Testis (tissue), 3 donors: ENCODE measurements around the gene PLXDC2. TPM values are rescaled to one million over a fixed set of nuclear protein-coding genes. Genes with fewer than 3 reads are reported as not detected.

Source experiments
- DNase-seq: peaks from one replicate; pipeline ENCODE4 v3.0.0-alpha.2; 2019
- H3K27ac ChIP-seq, 2 donors: fragments of 200-600 bp; sonication (generic); one replicate each; pipeline ENCODE4 v1.5.1; 2019
- H3K27me3 ChIP-seq: fragments of 200-600 bp; sonication (generic); one replicate; pipeline ENCODE4 v1.5.1; 2019
- H3K36me3 ChIP-seq: fragments of 200-600 bp; sonication (generic); one replicate; pipeline ENCODE4 v1.5.1; 2017; ENCODE audit warnings: low read depth; ENCODE audit errors: missing control alignments
- H3K4me1 ChIP-seq: fragments of 200-600 bp; sonication (generic); one replicate; pipeline ENCODE4 v1.5.1; 2019
- H3K4me3 ChIP-seq, 2 donors: fragments of 200-600 bp; sonication (generic); one replicate each; pipeline ENCODE4 v1.5.1; 2017 to 2019
- H3K9me3 ChIP-seq: fragments of 200-600 bp; sonication (generic); one replicate; pipeline ENCODE4 v1.5.1; 2017
- CTCF ChIP-seq, 3 experiments: fragments of 450-650 bp in 2 of 3; fragments of 200-600 bp in 1 of 3; sonication (generic) in 1 of 3; IDR thresholded peaks; one replicate each; pipeline ENCODE4 v1.5.1; 2016 to 2019; ENCODE audit warnings: antibody characterized with exemption in 3 of 3, mild to moderate bottlenecking in 2 of 3, moderate library complexity in 1 of 3
- POLR2A ChIP-seq: fragments of 450-650 bp; IDR thresholded peaks from one replicate; pipeline ENCODE4 v1.6.1; 2017; ENCODE audit warnings: antibody characterized with exemption, mild to moderate bottlenecking, moderate library complexity
- WGBS, 2 donors: methylation state at CpG; one replicate each; pipeline ENCODE4 v1.1.5; 2018; 5-methylcytosine and 5-hydroxymethylcytosine counted together
- intact Hi-C: fragments of 100-400 bp; cut with DNase I; formaldehyde crosslinking; loops from one replicate; pipeline ENCODE4 v1.15.1; 2023; ENCODE audit warnings: low total_unique reads
- polyA plus RNA-seq: library from polyadenylated mRNA; stranded (reverse); fragments of 350-450 nt; fragmentation: Illumina TruSeq; extraction: RNeasy Lipid Tissue Mini Kit (QIAGEN cat#74804); gene quantifications from one replicate; pipeline ENCODE4 v1.2.3, GENCODE V29; 2014; ENCODE audit warnings: low read depth, low replicate concordance; ENCODE audit not compliant: insufficient read depth
- total RNA-seq, 2 donors: library from RNA; depleted of rRNA; stranded (reverse); fragments of >200 nt; gene quantifications; one replicate each; pipeline ENCODE4 v1.2.3, GENCODE V29; 2016

The PLXDC2 gene
- total and polyA plus RNA-seq, 3 donors from 2014 or later = 27.5 to 81.7 (median 53.6) TPM

GRCh38 chr10:19985745-19986144 lies 169.5 kb downstream of the PLXDC2 start:
- no peak overlapping the region for H3K27ac ChIP-seq
- no peaks in the 10 kb centered on the region for H3K4me1 ChIP-seq
- no peaks in the 10 kb centered on the region for H3K9me3 ChIP-seq
- intact Hi-C loops = no loop called here
- no peak for TF ChIP-seq CTCF (IDR thresholded peaks at IDR 0.05)
- no peaks in the 10 kb centered on the region for H3K27me3 ChIP-seq
- no peaks in the 10 kb centered on the region for H3K36me3 ChIP-seq
- 82 to 83% methylated on average over 3 of the region's 3 CpGs for WGBS, 2 donors
- no peak overlapping the region for H3K4me3 ChIP-seq
- DNase-seq = no peak

GRCh38 chr10:19986591-19986990 lies 170.4 kb downstream of the PLXDC2 start:
- Histone ChIP-seq H3K9me3 (no peaks in the 10 kb centered on the region), H3K4me3 (no peak overlapping the region), H3K27me3 (no peaks in the 10 kb centered on the region), H3K36me3 (no peaks in the 10 kb centered on the region), H3K4me1 (no peaks in the 10 kb centered on the region), H3K27ac (no peak overlapping the region)
- intact Hi-C loops = no loop called here
- no peak for TF ChIP-seq CTCF (IDR thresholded peaks at IDR 0.05)
- no peak for TF ChIP-seq POLR2A
- 41 to 64% methylated on average over 2 of the region's 2 CpGs for WGBS, 2 donors
- DNase-seq = no peak

- Histone ChIP-seq H3K9me3 (no peaks in the 10 kb centered on the region), H3K36me3 (no peaks in the 10 kb centered on the region), H3K4me1 (no peaks in the 10 kb centered on the region), H3K4me3 (no peak overlapping the region), H3K27me3 (no peaks in the 10 kb centered on the region), H3K27ac (no peak overlapping the region)
- WGBS, 2 donors = 0 to 31% methylated on average over 1 of the region's 1 CpG
- DNase-seq = no peak
- intact Hi-C loops = no loop called here
- TF ChIP-seq CTCF (IDR thresholded peaks at IDR 0.05) = no peak
- TF ChIP-seq POLR2A = no peak
Measured at GRCh38 chr10:19987931-19988330, 171.7 kb downstream of the PLXDC2 start.

- Histone ChIP-seq H3K4me3 (no peak overlapping the region), H3K27me3 (no peaks in the 10 kb centered on the region), H3K4me1 (no peaks in the 10 kb centered on the region), H3K9me3 (no peaks in the 10 kb centered on the region), H3K36me3 (no peaks in the 10 kb centered on the region), H3K27ac (no peak overlapping the region)
- intact Hi-C loops = no loop called here
- WGBS, 2 donors = 69 to 81% methylated on average over 3 of the region's 3 CpGs
- DNase-seq = no peak
- TF ChIP-seq CTCF (IDR thresholded peaks at IDR 0.05) (no peak), POLR2A (no peak)
Measured at GRCh38 chr10:19993714-19994315, 177.6 kb downstream of the PLXDC2 start.

GRCh38 chr10:19998482-19998881 lies 182.2 kb downstream of the PLXDC2 start:
- intact Hi-C loops = no loop called here
- H3K36me3 ChIP-seq = no peaks in the 10 kb centered on the region
- 59 to 66% methylated on average over 2 of the region's 2 CpGs for WGBS, 2 donors
- H3K27me3 ChIP-seq = no peaks in the 10 kb centered on the region
- H3K4me3 ChIP-seq = no peak overlapping the region
- no peaks in the 10 kb centered on the region for H3K4me1 ChIP-seq
- H3K9me3 ChIP-seq = no peaks in the 10 kb centered on the region
- H3K27ac ChIP-seq = no peak overlapping the region
- DNase-seq = no peak
- no peak for TF ChIP-seq POLR2A
- no peak for TF ChIP-seq CTCF (IDR thresholded peaks at IDR 0.05)
